AG04450 (cell line): ENCODE results near the gene MRPL12. TPM values are rescaled to one million over a fixed set of nuclear protein-coding genes. Genes with fewer than 3 reads are reported as not detected.

Experiments
- CTCF ChIA-PET: fragments of 300-600, 350-600 bp; formaldehyde crosslinking; extraction: SDS; loops from one replicate; lab custom pipeline; 2022; ENCODE audit warnings: antibody characterized with exemption, inconsistent platforms; lab: Charles Lee
- POLR2A ChIA-PET: fragments of 350-600 bp; formaldehyde crosslinking; extraction: SDS; loops from one replicate; lab custom pipeline; 2021; ENCODE audit warnings: antibody characterized with exemption, inconsistent platforms; lab: Yijun Ruan, JAX
- DNase-seq: peaks from one replicate; pipeline ENCODE4 v3.0.0-alpha.2; 2011; ENCODE audit warnings: low read depth, low spot score
- H3K27ac ChIP-seq: one replicate; pipeline ENCODE4 v1.5.1; 2012; ENCODE audit warnings: low read depth, low read length, control low read depth
- H3K27me3 ChIP-seq: one replicate; pipeline ENCODE4 v1.6.0; 2012; ENCODE audit warnings: low read length; ENCODE audit not compliant: control insufficient read depth, insufficient read depth
- H3K4me3 ChIP-seq: 2 replicates; pipeline ENCODE4 v1.5.1; 2011; ENCODE audit warnings: mild to moderate bottlenecking, low read depth, low read length, control low read depth
- H3K9me3 ChIP-seq: 2 replicates; pipeline ENCODE4 v1.5.1; 2012; ENCODE audit warnings: low read length; ENCODE audit not compliant: control insufficient read depth, insufficient read depth
- CTCF ChIP-seq: IDR thresholded peaks from 2 replicates; pipeline ENCODE4 v1.5.1; 2011; ENCODE audit warnings: low read depth, low read length, control low read depth, inconsistent platforms
- polyA plus RNA-seq: library from polyadenylated mRNA; depleted of rRNA; stranded (reverse); fragments of >200 nt; gene quantifications from 2 replicates; pipeline ENCODE4 v1.2.3, GENCODE V29; 2011

The MRPL12 gene
- polyA plus RNA-seq, 1 experiment = 52.1 TPM

GRCh38 chr17:81696218-81696941 is 6.8 kb upstream of the MRPL12 start:
- POLR2A ChIA-PET = interaction anchor here (0.6 to 1.5 kb wide), 4 partner anchors 11 to 225 kb away, joined by 3 to 6 read pairs (median 4); partner anchors contain the start of genes ARL16 and HGS
- no peak overlapping the region for H3K27ac ChIP-seq
- no peaks in the 10 kb centered on the region for H3K27me3 ChIP-seq
- H3K4me3 ChIP-seq = no peak overlapping the region
- TF ChIP-seq CTCF = no peak
- CTCF ChIA-PET = no interaction called here
- H3K9me3 ChIP-seq = no peaks in the 10 kb centered on the region; the same call in 1 of the 2 replicates
- no peak for DNase-seq

GRCh38 chr17:81697261-81698044 is 5.7 kb upstream of the MRPL12 start:
- Histone ChIP-seq H3K27ac (no peak overlapping the region), H3K9me3 (no peaks in the 10 kb centered on the region; the same call in 1 of the 2 replicates), H3K4me3 (no peak overlapping the region), H3K27me3 (no peaks in the 10 kb centered on the region)
- POLR2A ChIA-PET = no interaction called here
- no peak for TF ChIP-seq CTCF
- CTCF ChIA-PET = no interaction called here
- no peak for DNase-seq

GRCh38 chr17:81700353-81701287 is 2.5 kb upstream of the MRPL12 start:
- POLR2A ChIA-PET = interaction anchor here (3.8 kb wide), 1 partner anchor 17 kb away, joined by 35 read pairs; the partner anchor contains the start of genes ARL16 and HGS
- Histone ChIP-seq H3K9me3 (no peaks in the 10 kb centered on the region; the same call in 1 of the 2 replicates), H3K27ac (peak overlapping the region; percentile 21), H3K27me3 (no peaks in the 10 kb centered on the region), H3K4me3 (no peak overlapping the region)
- CTCF ChIA-PET = no interaction called here
- DNase-seq = no peak
- no peak for TF ChIP-seq CTCF

- TF ChIP-seq CTCF = 0 out of 2 replicates have a peak, but pooled peaks have one; percentile 7
- H3K27me3 ChIP-seq = no peaks in the 10 kb centered on the region
- ChIA-PET CTCF (interaction anchor here (1.2 kb wide), 1 partner anchor 16 kb away, joined by 3 read pairs; no protein-coding TSS in a partner anchor), POLR2A (interaction anchor here (0.5 to 3.8 kb wide), 5 partner anchors 18 to 239 kb away, joined by 3 to 35 read pairs (median 5); partner anchors contain the start of genes ARL16, CCDC137, HGS and MCRIP1)
- no peak for DNase-seq
- H3K4me3 ChIP-seq = peak overlapping the region; percentile 90
- no peaks in the 10 kb centered on the region; the same call in 1 of the 2 replicates for H3K9me3 ChIP-seq
- H3K27ac ChIP-seq = peak overlapping the region; percentile 21
Observed at GRCh38 chr17:81701288-81702071, 1.7 kb upstream of the MRPL12 start.
